ENCODE data around the gene ZFHX3. TPM values are rescaled to one million over a fixed set of nuclear protein-coding genes. Genes with fewer than 3 reads are reported as not detected.
A peak's percentile ranks its signal among the peaks of the same experiment; 100 is the strongest.

ZFHX3 gene
- total and polyA plus RNA-seq, 10 of the 15 experiments (the other 5 are each of a cell fraction or from before 2014, with no cell fraction given) = 0.68 to 8.6 (median 2.0) TPM

- ChIA-PET POLR2A (interaction anchor here (0.7 kb wide), 1 partner anchor 24 kb away, joined by 4 read pairs; no protein-coding TSS in a partner anchor), SMC1A (ENCODE audit: uncharacterized antibody, unreplicated experiment) (interaction anchor here (0.7 to 2.7 kb wide), 10 partner anchors 9 to 390 kb away, joined by 3 to 16 read pairs (median 4); no protein-coding TSS in a partner anchor), RAD21 (ENCODE audit: unreplicated experiment) (interaction anchor here (0.6 to 1.5 kb wide), 4 partner anchors 24 to 613 kb away, joined by 3 to 7 read pairs (median 4); no protein-coding TSS in a partner anchor), CTCF (interaction anchor here (0.6 to 3.7 kb wide), 14 partner anchors 10 to 636 kb away, joined by 3 to 26 read pairs (median 3); no protein-coding TSS in a partner anchor)
- Histone ChIP-seq H3K4me1 (ENCODE audit: control insufficient read depth, insufficient read depth, low read length) (peaks cover 6% of the 10 kb centered on the region; the same call in 1 of the 2 replicates), H3K4me3 (no peak overlapping the region), H2AFZ (ENCODE audit: control insufficient read depth, low read depth, low read length) (no peak overlapping the region), H3K27ac (ENCODE audit: control insufficient read depth, insufficient read depth) (no peak overlapping the region), H3K9me3 (replicated peaks; ENCODE audit: control insufficient read depth, insufficient read depth, low read length) (no peaks in the 10 kb centered on the region), H3K79me2 (ENCODE audit: control insufficient read depth, insufficient read depth, low read length) (no peaks in the 10 kb centered on the region), H3K9ac (ENCODE audit: control insufficient read depth, insufficient read depth, low read length) (no peak overlapping the region), H4K20me1 (ENCODE audit: control insufficient read depth, insufficient read depth) (no peaks in the 10 kb centered on the region), H3K27me3 (replicated peaks in 1 of 2; ENCODE audit: control insufficient read depth in 2 of 2, insufficient read depth in 2 of 2, low read length in 1 of 2) (no peaks in the 10 kb centered on the region), H3K36me3 (ENCODE audit: control insufficient read depth in 2 of 2, insufficient read depth in 2 of 2, low read length in 1 of 2) (no peaks in the 10 kb centered on the region), H3K4me2 (ENCODE audit: control insufficient read depth, insufficient read depth) (no peak overlapping the region)
- BruUV-seq (replicated peaks) = no TSS peak
- TF ChIP-seq RAD21 (IDR thresholded peaks at IDR 0.05; ENCODE audit: insufficient read depth, low read depth, low read length) (peak; percentile 38), SREBF1 (IDR thresholded peaks at IDR 0.05; ENCODE audit: low read length) (no peak), SMC3 (IDR thresholded peaks at IDR 0.05; ENCODE audit: borderline replicate concordance, low read length) (peak; percentile 30; the same call in 1 of the 2 replicates), CTCF (IDR thresholded peaks at IDR 0.05 in 2 of 3, conservative IDR thresholded peaks at IDR 0.05 in 1 of 3; ENCODE audit: control insufficient read depth in 2 of 3, extremely low read depth in 1 of 3, insufficient read depth in 1 of 3, low read depth in 3 of 3, low read length in 3 of 3) (peak; percentile 37 to 42 (median 37); a peak in 4 of 6 replicates), ZBTB4 (CRISPR knock-in tag; IDR thresholded peaks at IDR 0.05) (no peak)
- TF ChIP-seq, protein P1, sequence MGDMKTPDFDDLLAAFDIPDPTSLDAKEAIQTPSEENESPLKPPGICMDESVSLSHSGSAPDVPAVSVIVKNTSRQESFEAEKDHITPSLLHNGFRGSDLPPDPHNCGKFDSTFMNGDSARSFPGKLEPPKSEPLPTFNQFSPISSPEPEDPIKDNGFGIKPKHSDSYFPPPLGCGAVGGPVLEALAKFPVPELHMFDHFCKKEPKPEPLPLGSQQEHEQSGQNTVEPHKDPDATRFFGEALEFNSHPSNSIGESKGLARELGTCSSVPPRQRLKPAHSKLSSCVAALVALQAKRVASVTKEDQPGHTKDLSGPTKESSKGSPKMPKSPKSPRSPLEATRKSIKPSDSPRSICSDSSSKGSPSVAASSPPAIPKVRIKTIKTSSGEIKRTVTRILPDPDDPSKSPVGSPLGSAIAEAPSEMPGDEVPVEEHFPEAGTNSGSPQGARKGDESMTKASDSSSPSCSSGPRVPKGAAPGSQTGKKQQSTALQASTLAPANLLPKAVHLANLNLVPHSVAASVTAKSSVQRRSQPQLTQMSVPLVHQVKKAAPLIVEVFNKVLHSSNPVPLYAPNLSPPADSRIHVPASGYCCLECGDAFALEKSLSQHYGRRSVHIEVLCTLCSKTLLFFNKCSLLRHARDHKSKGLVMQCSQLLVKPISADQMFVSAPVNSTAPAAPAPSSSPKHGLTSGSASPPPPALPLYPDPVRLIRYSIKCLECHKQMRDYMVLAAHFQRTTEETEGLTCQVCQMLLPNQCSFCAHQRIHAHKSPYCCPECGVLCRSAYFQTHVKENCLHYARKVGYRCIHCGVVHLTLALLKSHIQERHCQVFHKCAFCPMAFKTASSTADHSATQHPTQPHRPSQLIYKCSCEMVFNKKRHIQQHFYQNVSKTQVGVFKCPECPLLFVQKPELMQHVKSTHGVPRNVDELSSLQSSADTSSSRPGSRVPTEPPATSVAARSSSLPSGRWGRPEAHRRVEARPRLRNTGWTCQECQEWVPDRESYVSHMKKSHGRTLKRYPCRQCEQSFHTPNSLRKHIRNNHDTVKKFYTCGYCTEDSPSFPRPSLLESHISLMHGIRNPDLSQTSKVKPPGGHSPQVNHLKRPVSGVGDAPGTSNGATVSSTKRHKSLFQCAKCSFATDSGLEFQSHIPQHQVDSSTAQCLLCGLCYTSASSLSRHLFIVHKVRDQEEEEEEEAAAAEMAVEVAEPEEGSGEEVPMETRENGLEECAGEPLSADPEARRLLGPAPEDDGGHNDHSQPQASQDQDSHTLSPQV (IDR thresholded peaks at IDR 0.05) = no peak
- DNase-seq (ENCODE audit: low read depth, low spot score) (no peak), ATAC-seq (peak; percentile 78), FAIRE-seq (peak; percentile 74)
- 50% methylated on average over 1 of the region's 1 CpG for WGBS (ENCODE audit: insufficient coverage, insufficient replicate concordance, low lambda C conversion rate, missing lambda C conversion rate)
- in situ Hi-C loops (cut with MboI) (no loop called here), intact Hi-C loops (cut with micrococcal nuclease; ENCODE audit: unreplicated experiment) (no loop called here)
Observed at GRCh38 chr16:72856797-72857196, 191.1 kb downstream of the ZFHX3 start.
